ENCODE data around the gene NFATC1. TPM values are rescaled to one million over a fixed set of nuclear protein-coding genes. Genes with fewer than 3 reads are reported as not detected.

NFATC1 gene
- total RNA-seq, 2 donors from 2014 or later = 1.6 to 4.3 TPM

- DNase-seq = no peak
Observed at GRCh38 chr18:79575891-79576685, 180.4 kb downstream of the NFATC1 start.

DNA sequence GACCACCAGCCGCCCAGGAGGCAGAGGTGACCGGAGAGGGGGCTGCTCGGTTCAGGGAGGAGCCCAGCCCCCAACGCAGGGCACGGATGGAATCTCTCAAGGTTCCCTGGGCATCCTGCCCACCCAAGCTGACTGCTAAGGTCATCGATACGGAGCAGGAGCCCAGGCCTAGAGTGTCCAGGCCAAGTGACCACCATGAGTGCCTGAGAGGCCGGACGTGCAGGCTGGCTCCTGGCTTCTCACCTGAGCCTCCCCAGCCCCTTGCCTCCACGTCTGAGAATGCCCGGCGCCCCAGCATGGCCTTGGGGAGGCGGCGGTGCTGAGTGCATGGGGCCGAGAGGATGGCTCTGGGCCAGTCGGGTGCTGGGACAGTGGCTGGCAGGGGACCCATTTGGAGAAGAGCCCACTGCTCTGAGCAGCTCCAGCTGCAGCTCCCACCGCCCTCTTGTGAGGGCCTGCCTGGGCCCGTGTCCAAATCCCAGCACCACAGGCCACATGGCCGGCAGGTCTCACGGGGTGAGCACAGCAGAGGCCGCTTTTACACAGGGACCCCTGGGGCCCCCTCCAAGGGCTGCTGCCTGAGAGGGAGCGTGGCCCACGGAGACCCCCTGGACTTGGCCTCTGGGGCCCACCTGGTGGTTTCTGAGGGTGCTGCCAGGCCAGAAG is 181.1 kb downstream of the NFATC1 start:
- no peak for TF ChIP-seq CTCF (IDR thresholded peaks at IDR 0.05)
- Histone ChIP-seq H3K27ac (no peak overlapping the region), H3K36me3 (no peaks in the 10 kb centered on the region), H3K27me3 (no peaks in the 10 kb centered on the region), H3K4me1 (no peaks in the 10 kb centered on the region), H3K4me3 (no peak overlapping the region), H3K9ac (ENCODE audit: low read depth in 2 of 2, low read length in 2 of 2) (peak overlapping the region in 1 of 2 donors; percentile 0), H3K9me3 (no peaks in the 10 kb centered on the region)
- intact Hi-C loops (cut with DNase I) = no loop called here
- peak; percentile 30 for DNase-seq

More at GRCh38 chr18:79575891-79576685, 180.4 kb downstream of the NFATC1 start:
- intact Hi-C loops (cut with DNase I) = no loop called here
- Histone ChIP-seq H3K4me3 (no peak overlapping the region), H3K27ac (no peak overlapping the region), H3K27me3 (no peaks in the 10 kb centered on the region), H3K4me1 (no peaks in the 10 kb centered on the region), H3K36me3 (no peaks in the 10 kb centered on the region), H3K9ac (ENCODE audit: low read depth in 2 of 2, low read length in 2 of 2) (peak overlapping the region in 1 of 2 donors; percentile 0), H3K9me3 (no peaks in the 10 kb centered on the region)
- TF ChIP-seq CTCF (IDR thresholded peaks at IDR 0.05) = no peak

- H3K4me1 ChIP-seq = no peaks in the 10 kb centered on the region
- no peak overlapping the region for H3K27ac ChIP-seq
- TF ChIP-seq CTCF (IDR thresholded peaks at IDR 0.05) = no peak
- DNase-seq = no peak
- no peak overlapping the region for H3K4me3 ChIP-seq
- H3K27me3 ChIP-seq = no peaks in the 10 kb centered on the region
- no peaks in the 10 kb centered on the region for H3K36me3 ChIP-seq
- no peak overlapping the region for H3K9ac ChIP-seq (ENCODE audit: low read depth in 2 of 2, low read length in 2 of 2)
- intact Hi-C loops (cut with DNase I) = no loop called here
- no peaks in the 10 kb centered on the region for H3K9me3 ChIP-seq
Observed at GRCh38 chr18:79577451-79578395, 182.0 kb downstream of the NFATC1 start.

- intact Hi-C loops (cut with DNase I) = no loop called here
- no peaks in the 10 kb centered on the region for H3K27me3 ChIP-seq
- no peak overlapping the region for H3K9ac ChIP-seq (ENCODE audit: low read depth in 2 of 2, low read length in 2 of 2)
- H3K27ac ChIP-seq = no peak overlapping the region
- H3K4me3 ChIP-seq = no peak overlapping the region
- TF ChIP-seq CTCF (IDR thresholded peaks at IDR 0.05) = no peak
- no peak for DNase-seq
- H3K36me3 ChIP-seq = no peaks in the 10 kb centered on the region
- H3K9me3 ChIP-seq = no peaks in the 10 kb centered on the region
- H3K4me1 ChIP-seq = no peaks in the 10 kb centered on the region
Observed at GRCh38 chr18:79578396-79579260, 182.9 kb downstream of the NFATC1 start.
